Type B pancreatic cell (in vitro differentiated cells): ENCODE measurements around the gene EDRF1. TPM values are rescaled to one million over a fixed set of nuclear protein-coding genes. Genes with fewer than 3 reads are reported as not detected.

Experiments
- DNase-seq: peaks from one replicate; pipeline ENCODE4 v3.0.0; 2021; ENCODE audit warnings: mixed read lengths; ENCODE audit not compliant: unreplicated experiment; ENCODE audit errors: extremely low spot score
- H3K27ac Mint-ChIP-seq: 2 replicates; pipeline ENCODE4 v1.8.0; 2021; ENCODE audit warnings: mild to moderate bottlenecking, mixed read lengths
- H3K27me3 Mint-ChIP-seq: 2 replicates; pipeline ENCODE4 v1.8.0; 2021; ENCODE audit warnings: mixed read lengths
- H3K36me3 Mint-ChIP-seq: 2 replicates; pipeline ENCODE4 v1.8.0; 2021; ENCODE audit warnings: mixed read lengths
- H3K4me1 Mint-ChIP-seq: one replicate; pipeline ENCODE4 v1.8.0; 2021; ENCODE audit warnings: mixed read lengths; ENCODE audit not compliant: unreplicated experiment
- H3K4me3 Mint-ChIP-seq: 2 replicates; pipeline ENCODE4 v1.8.0; 2021; ENCODE audit warnings: mild to moderate bottlenecking, mixed read lengths
- H3K9me3 Mint-ChIP-seq: 2 replicates; pipeline ENCODE4 v1.8.0; 2021; ENCODE audit warnings: mixed read lengths
- CTCF ChIP-seq: fragments of 200-600 bp; sonication (generic); conservative IDR thresholded peaks from 2 replicates; pipeline ENCODE4 v1.5.0; 2021; ENCODE audit warnings: antibody characterized with exemption, mild to moderate bottlenecking
- total RNA-seq: library from RNA; stranded (reverse); gene quantifications from 2 replicates; pipeline ENCODE4 v1.2.1, GENCODE V29; 2021; ENCODE audit warnings: low replicate concordance

Gene EDRF1
- total RNA-seq, 1 donor from 2014 or later, result 35.4 TPM

- TF ChIP-seq CTCF, result no peak
- Mint-ChIP-seq H3K4me1 (no peaks in the 10 kb centered on the region), H3K36me3 (peaks cover 24% of the 10 kb centered on the region), H3K4me3 (no peak overlapping the region), H3K27ac (no peak overlapping the region), H3K27me3 (no peaks in the 10 kb centered on the region), H3K9me3 (no peaks in the 10 kb centered on the region)
- no peak for DNase-seq
Measured at GRCh38 chr10:125811251-125811650, 91.7 kb downstream of the EDRF1 start.

GRCh38 chr10:125812128-125812750 is 92.7 kb downstream of the EDRF1 start:
- no peak overlapping the region for H3K27ac Mint-ChIP-seq
- TF ChIP-seq CTCF, result no peak
- H3K27me3 Mint-ChIP-seq, result no peaks in the 10 kb centered on the region

More at GRCh38 chr10:125812128-125812750, 92.7 kb downstream of the EDRF1 start:
- Mint-ChIP-seq H3K4me1 (no peaks in the 10 kb centered on the region), H3K4me3 (no peak overlapping the region), H3K36me3 (peaks cover 17% of the 10 kb centered on the region), H3K9me3 (no peaks in the 10 kb centered on the region)
- no peak for DNase-seq

Other genes with a start within 250 kb of the EDRF1 start
- not detected in 2 replicates for gene TEX36, start 36.5 kb upstream of the EDRF1 start, total RNA-seq
- 0.31 TPM in 1 of 2 replicates, not detected in the other for gene MMP21, start 56.1 kb downstream of the EDRF1 start, total RNA-seq
- gene UROS, start 103.5 kb downstream of the EDRF1 start, total RNA-seq, result 42.0 and 52.5 TPM in 2 replicates
- gene BCCIP, start 103.8 kb downstream of the EDRF1 start, total RNA-seq, result 55.9 and 81.5 TPM in 2 replicates
- gene DHX32, start 161.6 kb downstream of the EDRF1 start, total RNA-seq, result 33.2 and 46.4 TPM in 2 replicates
- gene FANK1, start 176.9 kb downstream of the EDRF1 start, total RNA-seq, result 9.5 and 11.8 TPM in 2 replicates